OCI-LY3 (cell line): ENCODE results near the gene AGBL1.

Source experiments
- CTCF ChIP-seq: fragments of 200-600, 300-600 bp; sonication (generic); IDR thresholded peaks from 2 replicates; pipeline ENCODE4 v1.5.1; 2014; ENCODE audit warnings: antibody characterized with exemption, low read length, low read depth
- EZH2phosphoT487 ChIP-seq: fragments of 200-600 bp; shearing (Covaris generic); IDR thresholded peaks from 2 replicates; pipeline ENCODE4 v1.6.1; 2018; ENCODE audit warnings: antibody characterized with exemption, mixed run types, low read depth

GRCh38 chr15:86312486-86312885 is 232.8 kb downstream of the AGBL1 start:
- TF ChIP-seq CTCF = no peak
- TF ChIP-seq EZH2phosphoT487 = no peak
